ENCODE measurements around the gene ASAP2.

DNA sequence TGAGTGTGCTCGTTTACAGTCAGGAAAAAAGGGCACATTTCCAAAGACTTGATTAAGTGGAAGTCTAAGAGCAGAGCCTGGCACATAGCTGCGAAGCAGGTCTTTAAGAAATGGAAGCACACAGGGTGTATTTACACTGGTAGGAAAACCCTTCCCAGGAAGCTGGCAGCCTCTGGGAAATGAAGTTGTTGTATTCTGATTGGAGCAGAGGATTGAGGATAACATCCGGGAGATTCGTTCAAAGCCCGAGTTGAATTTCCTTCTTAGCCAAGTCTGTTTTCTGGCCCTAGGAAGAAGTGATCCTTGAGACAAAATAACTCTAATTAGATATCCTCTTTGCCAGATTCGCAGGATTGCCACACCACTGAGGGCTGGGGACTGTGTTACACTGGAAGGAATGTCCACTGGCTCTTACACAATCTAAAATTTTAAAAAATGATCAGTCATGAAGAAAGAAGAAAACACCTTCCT lies 140.8 kb downstream of the ASAP2 start:
- TF ChIP-seq, protein P1, sequence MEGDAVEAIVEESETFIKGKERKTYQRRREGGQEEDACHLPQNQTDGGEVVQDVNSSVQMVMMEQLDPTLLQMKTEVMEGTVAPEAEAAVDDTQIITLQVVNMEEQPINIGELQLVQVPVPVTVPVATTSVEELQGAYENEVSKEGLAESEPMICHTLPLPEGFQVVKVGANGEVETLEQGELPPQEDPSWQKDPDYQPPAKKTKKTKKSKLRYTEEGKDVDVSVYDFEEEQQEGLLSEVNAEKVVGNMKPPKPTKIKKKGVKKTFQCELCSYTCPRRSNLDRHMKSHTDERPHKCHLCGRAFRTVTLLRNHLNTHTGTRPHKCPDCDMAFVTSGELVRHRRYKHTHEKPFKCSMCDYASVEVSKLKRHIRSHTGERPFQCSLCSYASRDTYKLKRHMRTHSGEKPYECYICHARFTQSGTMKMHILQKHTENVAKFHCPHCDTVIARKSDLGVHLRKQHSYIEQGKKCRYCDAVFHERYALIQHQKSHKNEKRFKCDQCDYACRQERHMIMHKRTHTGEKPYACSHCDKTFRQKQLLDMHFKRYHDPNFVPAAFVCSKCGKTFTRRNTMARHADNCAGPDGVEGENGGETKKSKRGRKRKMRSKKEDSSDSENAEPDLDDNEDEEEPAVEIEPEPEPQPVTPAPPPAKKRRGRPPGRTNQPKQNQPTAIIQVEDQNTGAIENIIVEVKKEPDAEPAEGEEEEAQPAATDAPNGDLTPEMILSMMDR (IDR thresholded peaks at IDR 0.05) = no peak
- TF ChIP-seq POLR2AphosphoS5 (IDR thresholded peaks at IDR 0.05) = peak in 1 of 2 donors; percentile 40
